Measurements from ENCODE around the gene YARS2.

- TF ChIP-seq CTCF (IDR thresholded peaks at IDR 0.05) (no peak), POLR2A (IDR thresholded peaks at IDR 0.05) (no peak)
Measured at GRCh38 chr12:32768518-32768917, 12.8 kb upstream of the YARS2 start.

All from adrenal gland (tissue), 5 donors.